C1 segment of cervical spinal cord (tissue), 14 donors: ENCODE measurements around the gene MRPL23.

Source experiments
- DNase-seq, 14 donors: peaks; one replicate each; lab custom pipeline; 2025; lab: John Stamatoyannopoulos, UW

MRPL23 gene

DNA sequence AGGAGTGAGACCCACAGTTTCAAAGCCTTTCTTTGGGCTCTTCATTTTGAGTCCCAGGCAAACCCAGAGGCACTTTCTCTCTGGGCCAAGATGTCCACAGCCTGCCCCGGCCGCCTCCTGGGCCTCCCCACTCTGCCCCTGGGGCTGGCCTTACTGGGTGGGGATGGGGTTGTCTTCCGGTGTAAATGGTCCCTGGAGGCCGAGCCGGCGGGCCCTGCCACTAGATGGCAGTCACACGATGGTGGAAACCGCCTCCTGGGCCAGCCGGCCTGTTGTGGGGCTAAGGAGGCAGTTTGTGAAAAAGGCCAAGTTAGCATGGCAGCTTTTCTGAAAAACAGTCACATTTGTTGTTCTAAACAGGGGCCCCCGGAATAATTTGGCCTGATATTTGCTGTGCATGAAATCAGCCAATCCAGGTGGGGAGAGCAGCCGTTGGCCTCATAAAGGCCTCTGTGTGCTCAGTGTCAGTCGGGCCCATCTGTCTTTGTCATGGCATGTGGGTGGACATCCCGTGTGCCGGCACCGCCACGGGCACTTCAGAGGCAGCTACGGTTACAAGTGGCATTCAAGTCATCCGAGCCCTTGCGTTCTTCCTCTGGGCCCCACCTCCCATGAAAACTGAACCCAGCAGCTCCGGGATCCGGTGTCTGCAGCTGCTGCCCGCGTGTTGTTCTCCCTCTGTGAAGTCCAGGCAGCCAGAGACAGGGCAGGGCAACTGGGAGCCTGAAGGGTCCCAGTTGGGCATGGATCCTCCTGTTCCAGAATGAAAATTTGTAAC, 6.5 kb downstream of the MRPL23 start:
- DNase-seq: no peak

GRCh38 chr11:1958367-1958766, 11.2 kb downstream of the MRPL23 start:
- DNase-seq: no peak

- DNase-seq: no peak
These were observed 12.7 kb downstream of the MRPL23 start for GRCh38 chr11:1959786-1960185.

DNA sequence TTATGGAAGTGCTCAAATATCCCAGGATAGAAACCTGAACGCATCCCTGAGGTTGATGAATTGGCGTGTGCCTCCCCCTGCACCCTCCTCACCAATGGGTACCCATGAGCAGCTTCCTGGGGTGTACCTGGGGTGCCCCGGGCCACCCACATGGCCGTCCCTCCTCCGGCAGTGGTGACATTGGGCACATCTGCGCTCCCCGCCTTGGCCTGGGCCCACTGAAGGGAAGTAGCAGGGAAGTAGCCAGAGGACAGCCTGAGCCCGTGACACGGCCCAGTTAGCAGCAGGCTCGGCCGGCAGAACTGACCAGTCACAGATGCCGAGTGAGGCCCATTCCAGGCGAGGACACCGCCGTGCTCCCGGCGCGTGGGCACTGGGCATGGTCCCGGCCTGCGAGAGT, 16.7 kb downstream of the MRPL23 start:
- DNase-seq: no peak

DNA sequence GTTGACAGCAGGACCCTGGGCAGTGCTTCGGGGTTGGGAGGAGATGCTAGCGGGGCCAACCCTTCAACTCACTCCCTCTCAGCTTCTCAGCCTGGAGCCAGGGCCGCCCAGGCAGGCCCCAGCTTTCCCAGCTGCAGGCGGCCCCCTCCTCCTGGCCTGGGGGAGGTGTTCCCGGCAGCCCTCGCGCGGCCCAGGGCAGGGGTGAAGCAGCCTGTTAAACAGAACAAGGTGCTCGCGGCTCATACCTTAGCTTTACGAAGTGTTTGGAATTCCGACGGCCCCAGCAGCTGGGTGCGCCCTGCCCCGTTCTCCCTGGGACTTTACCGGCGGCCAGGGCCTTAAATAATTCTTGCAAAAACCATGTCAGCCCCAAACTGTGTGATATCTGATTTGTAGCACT, 17.2 kb downstream of the MRPL23 start:
- DNase-seq: no peak

- no peak for DNase-seq
These were observed 17.8 kb downstream of the MRPL23 start for GRCh38 chr11:1964955-1965354.

DNA sequence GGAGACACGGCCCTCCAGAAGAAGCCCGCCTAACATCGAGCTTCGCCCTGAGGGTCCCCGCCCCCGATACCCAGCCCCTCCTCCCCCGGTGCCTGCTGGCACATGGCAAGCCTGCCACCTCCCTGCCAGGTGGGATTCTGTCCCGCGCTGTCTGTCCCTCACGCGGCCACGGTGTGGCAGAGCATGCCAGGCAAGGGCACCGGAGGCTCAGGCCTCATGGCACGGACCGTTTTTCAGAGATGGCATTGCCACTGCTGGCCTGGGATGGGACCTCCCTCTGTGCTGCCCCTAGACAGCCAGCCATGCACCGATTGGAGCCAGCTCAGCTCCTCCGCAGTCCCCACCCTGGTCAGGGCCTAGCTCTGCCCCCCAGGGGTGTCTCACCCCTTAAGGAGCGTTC, 19.4 kb downstream of the MRPL23 start:
- DNase-seq: no peak

- DNase-seq: no peak
These were observed 20.6 kb downstream of the MRPL23 start for GRCh38 chr11:1967641-1968225.

DNA sequence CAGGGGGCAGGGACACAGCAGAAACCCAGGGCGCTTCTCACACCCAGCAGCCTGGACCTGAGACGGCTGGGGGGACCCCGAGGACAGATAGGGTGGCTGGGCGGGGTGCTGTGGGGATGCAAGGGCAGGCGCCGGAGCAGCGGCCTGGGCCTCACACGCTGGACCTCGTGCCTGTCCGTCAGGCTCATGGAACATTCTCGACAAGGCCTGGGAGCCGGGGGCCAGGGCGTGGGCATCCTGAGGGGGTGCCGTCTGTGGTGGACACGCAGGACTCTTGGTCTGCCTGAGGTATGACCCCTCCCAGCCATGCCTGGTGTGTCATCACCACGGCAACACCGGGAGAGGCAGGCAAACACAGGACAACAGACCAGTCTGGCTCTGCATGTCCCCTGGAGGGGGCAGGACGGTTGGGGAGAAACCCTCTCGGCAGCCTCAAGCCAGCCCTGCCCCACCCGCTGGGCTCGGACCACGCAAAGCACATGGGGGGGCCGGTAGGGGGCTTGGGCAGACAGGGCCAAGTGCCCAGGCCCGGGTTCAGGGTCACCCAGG, 21.4 kb downstream of the MRPL23 start:
- DNase-seq: no peak

- no peak for DNase-seq
These were observed 21.9 kb downstream of the MRPL23 start for GRCh38 chr11:1969035-1969434.

GRCh38 chr11:1969776-1970175, 22.6 kb downstream of the MRPL23 start:
- no peak for DNase-seq

DNA sequence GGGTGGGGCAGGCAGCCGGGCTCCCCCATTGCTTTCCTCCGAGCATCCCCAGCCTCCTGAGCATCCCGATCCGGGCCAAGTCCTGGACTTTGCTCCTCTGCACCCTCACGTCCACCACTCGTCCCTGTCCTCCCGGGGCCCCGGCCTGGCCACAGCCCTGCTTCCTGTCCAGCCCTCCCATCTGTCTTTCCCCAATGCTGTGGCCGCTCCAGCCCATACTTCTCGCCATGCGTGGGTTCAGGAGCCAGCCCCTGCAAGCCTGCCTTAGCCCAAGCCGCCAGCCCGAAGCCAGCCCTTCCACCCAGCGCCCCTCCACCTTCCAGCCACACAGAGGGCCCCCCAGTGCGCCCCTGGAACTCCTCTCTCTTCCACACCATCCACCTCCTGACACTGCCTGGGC, 23.8 kb downstream of the MRPL23 start:
- DNase-seq: no peak

- no peak for DNase-seq
These were observed 28.1 kb downstream of the MRPL23 start for GRCh38 chr11:1975185-1975584.

DNA sequence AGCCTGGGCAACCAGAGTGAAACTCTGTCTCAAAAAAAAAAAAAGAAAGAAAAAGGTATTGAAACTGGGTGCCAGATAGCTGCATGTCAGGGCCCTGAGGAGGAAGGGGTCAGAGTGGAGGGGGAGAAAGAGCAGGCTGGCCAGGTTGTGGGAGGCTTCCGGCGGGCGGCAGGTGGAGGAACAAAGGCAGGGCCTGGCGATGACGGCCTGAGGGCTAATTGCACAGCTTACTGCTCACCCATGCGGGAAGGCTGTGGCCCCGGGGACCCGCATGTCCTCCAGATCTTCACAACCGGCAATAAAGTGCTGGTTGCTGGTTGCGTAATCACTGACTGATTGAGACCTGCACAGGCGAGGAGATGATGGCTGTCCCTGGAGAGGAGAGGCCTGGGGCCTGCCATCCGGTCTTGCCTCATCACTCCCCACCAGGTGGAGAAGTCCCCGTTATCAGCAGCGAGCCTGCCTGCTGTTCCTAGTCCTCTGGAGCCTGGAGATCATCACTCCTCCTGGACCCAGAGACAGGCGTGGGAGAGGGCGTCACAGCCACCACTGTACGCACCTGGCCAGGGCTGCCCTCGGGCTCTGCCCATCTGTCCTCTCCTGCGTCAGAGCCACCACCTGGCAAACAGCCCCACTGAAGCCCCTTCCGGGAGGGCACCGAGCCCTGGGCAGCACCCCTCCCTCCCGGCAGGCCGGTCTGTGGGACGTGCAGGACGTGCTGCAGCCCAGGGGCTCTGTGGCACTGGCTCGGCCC, 31.8 kb downstream of the MRPL23 start:
- no peak for DNase-seq

DNA sequence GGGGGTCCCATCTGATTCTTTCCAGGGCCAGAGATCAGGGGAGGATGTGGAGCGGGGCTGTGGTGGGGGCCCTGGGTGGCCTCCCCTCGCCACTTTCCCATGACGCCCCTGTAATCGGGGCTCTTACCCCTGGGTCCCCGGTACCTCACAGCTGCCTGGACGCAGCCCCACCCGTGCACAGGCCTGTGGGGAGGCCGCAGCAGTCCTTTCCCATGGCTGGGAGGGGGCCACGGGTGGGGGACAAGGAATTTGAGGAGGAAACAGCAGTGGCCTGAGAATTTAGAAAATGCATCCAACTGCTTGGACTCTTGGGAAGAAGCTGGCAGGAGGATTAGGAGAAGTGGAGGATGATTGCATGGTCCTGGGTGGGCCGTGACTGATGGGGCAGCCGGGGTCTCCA, 32.5 kb downstream of the MRPL23 start:
- DNase-seq: no peak

- DNase-seq: no peak
These were observed 35.9 kb downstream of the MRPL23 start for GRCh38 chr11:1982873-1983600.

- no peak for DNase-seq
These were observed 36.4 kb downstream of the MRPL23 start for GRCh38 chr11:1983601-1983961.

DNA sequence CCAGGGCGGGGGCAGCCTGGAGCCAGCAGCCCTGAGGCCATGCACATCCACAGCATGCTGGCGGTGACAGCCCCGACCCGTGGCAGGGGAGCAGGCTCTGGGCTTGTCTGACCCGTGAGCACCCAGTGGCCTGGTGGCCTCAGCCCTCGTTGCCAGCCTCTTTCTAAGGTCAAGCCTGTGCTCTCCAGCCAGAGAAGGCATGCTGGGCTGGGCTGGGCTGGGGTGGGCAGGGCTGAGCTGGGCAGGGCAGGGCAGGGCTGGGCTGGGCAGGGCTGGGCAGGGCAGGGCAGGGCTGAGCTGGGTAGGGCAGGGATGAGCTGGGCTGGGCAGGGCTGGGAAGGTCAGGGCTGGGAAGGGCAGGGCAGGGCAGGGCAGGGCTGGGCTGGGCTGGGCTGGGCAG, 39.9 kb downstream of the MRPL23 start:
- no peak for DNase-seq

GRCh38 chr11:1988174-1988573, 41.0 kb downstream of the MRPL23 start:
- no peak for DNase-seq

DNA sequence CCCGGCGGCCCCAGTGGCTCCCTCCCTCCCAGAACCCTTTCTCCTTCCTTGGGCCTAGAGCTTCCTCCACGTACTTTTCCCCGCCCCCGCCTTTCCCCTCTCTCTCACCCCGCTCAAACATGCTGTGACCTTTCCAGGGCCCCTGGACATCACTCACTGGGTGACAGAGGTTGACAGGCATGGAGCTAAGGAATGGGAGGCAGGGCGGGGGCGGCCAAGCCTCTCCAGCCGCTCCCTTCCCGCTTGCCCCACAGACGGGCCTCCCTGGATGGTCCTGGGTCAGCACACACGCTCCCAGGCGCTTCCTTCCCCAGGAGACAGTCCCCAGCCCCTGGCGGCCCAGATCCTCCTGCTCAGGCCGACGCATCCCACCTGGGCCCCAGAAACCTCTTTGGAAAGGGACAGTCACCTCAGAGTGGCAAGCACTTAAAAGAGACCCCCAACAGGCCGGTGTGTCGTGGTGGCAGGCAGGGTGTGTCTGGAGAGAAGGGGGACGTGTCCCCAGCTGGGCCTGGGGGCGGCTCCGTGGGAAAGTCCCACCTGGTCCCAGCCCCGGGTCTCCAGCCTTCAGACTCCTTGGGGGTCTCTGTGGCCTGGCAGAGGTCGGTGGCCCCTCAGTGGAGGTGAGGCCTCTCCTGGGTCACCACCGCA, 41.7 kb downstream of the MRPL23 start:
- no peak for DNase-seq

- no peak for DNase-seq
These were observed 42.8 kb downstream of the MRPL23 start for GRCh38 chr11:1989953-1990352.
